K562 (cell line): ENCODE data around the gene HMGA1. TPM values are rescaled to one million over a fixed set of nuclear protein-coding genes. Genes with fewer than 3 reads are reported as not detected.
A peak's percentile ranks its signal among the peaks of the same experiment; 100 is the strongest.

ENCODE experiments used
- ATF3 ChIP-seq, 2 experiments: fragments of 450-650 bp in 1 of 2; sonication (generic) in 1 of 2; formaldehyde crosslinking in 1 of 2; IDR thresholded peaks in 1 of 2; conservative IDR thresholded peaks in 1 of 2; 2 replicates each; pipeline versions ENCODE4 v1.6.1 to v1.8.1; 2016 to 2023; ENCODE audit warnings: mild to moderate bottlenecking in 2 of 2, moderate library complexity in 2 of 2, inconsistent platforms in 1 of 2, missing genetic modification reagents in 1 of 2
- CAMTA2 ChIP-seq: fragments of 250-450 bp; sonication (Bioruptor Pico); conservative IDR thresholded peaks from 2 replicates; pipeline ENCODE4 v1.5.1; 2022
- CBFA2T3 ChIP-seq: fragments of 450-650 bp; IDR thresholded peaks from 2 replicates; pipeline ENCODE4 v1.6.1; 2017
- CTCFL ChIP-seq: IDR thresholded peaks from 2 replicates; pipeline ENCODE4 v1.6.1; 2011; ENCODE audit warnings: borderline replicate concordance, low read depth, mild to moderate bottlenecking, moderate library complexity, low read length; ENCODE audit not compliant: insufficient read depth, poor library complexity, severe bottlenecking
- DIDO1 ChIP-seq: fragments of 450-650 bp; IDR thresholded peaks from 2 replicates; pipeline ENCODE4 v1.6.1; 2016; ENCODE audit warnings: low read depth, missing biosample characterization, missing genetic modification characterization
- HOXB6 ChIP-seq: fragments of 250-450 bp; sonication (Bioruptor Pico); IDR thresholded peaks from 2 replicates; pipeline ENCODE4 v1.5.1; 2022; ENCODE audit warnings: mild to moderate bottlenecking, borderline replicate concordance
- MXI1 ChIP-seq: IDR thresholded peaks from 2 replicates; pipeline ENCODE4 v1.6.1; 2011; ENCODE audit warnings: low read depth, mild to moderate bottlenecking, improper control_type of control experiment, low read length
- MYNN ChIP-seq, 2 experiments: sonication (generic); formaldehyde crosslinking in 1 of 2; IDR thresholded peaks; 2 replicates each; pipeline versions ENCODE4 v1.5.0 to v1.6.1; 2016 to 2020; ENCODE audit warnings: antibody characterized with exemption in 1 of 2, missing genetic modification reagents in 1 of 2
- NCOA1 ChIP-seq: fragments of 450-650 bp; IDR thresholded peaks from 2 replicates; pipeline ENCODE4 v1.6.1; 2016; ENCODE audit warnings: low read depth
- PML ChIP-seq: IDR thresholded peaks from 2 replicates; pipeline ENCODE4 v1.6.1; 2012; ENCODE audit warnings: low read length, inconsistent platforms
- RAD51 ChIP-seq: fragments of 450-650 bp; IDR thresholded peaks from 2 replicates; pipeline ENCODE4 v1.7.1; 2016; ENCODE audit warnings: low read depth, mild to moderate bottlenecking, borderline replicate concordance
- SIRT6 ChIP-seq: IDR thresholded peaks from one replicate; pipeline ENCODE4 v1.6.1; 2012; ENCODE audit warnings: low read depth, mild to moderate bottlenecking, control low read depth, inconsistent platforms, low read length, moderate library complexity
- STAT5B ChIP-seq: fragments of 250-450 bp; sonication (Bioruptor Pico); IDR thresholded peaks from 2 replicates; pipeline ENCODE4 v1.8.0; 2021; ENCODE audit warnings: mild to moderate bottlenecking, inconsistent platforms
- TAL1 ChIP-seq: fragments of 450-650 bp; IDR thresholded peaks from 2 replicates; pipeline ENCODE4 v1.6.1; 2016; ENCODE audit warnings: mild to moderate bottlenecking
- TARDBP ChIP-seq: fragments of 450-650 bp; IDR thresholded peaks from 2 replicates; pipeline ENCODE4 v1.6.1; 2016
- USF1 ChIP-seq: sonication (generic); formaldehyde crosslinking; IDR thresholded peaks from 2 replicates; pipeline ENCODE4 v1.9.0; 2022; ENCODE audit warnings: mild to moderate bottlenecking, missing genetic modification reagents
- ZBTB12 ChIP-seq: fragments of 250-450 bp; sonication (Bioruptor Pico); IDR thresholded peaks from 2 replicates; pipeline ENCODE4 v1.4.0; 2020
- ZBTB34 ChIP-seq: fragments of 250-450 bp; sonication (Bioruptor Pico); IDR thresholded peaks from 2 replicates; pipeline ENCODE4 v1.8.0; 2021; ENCODE audit warnings: mild to moderate bottlenecking, moderate library complexity
- ZKSCAN1 ChIP-seq: fragments of 150-350 bp; IDR thresholded peaks from 2 replicates; pipeline ENCODE4 v1.6.1; 2016; ENCODE audit warnings: low read depth, low read length
- ZNF717 ChIP-seq: fragments of 250-450 bp; sonication (Bioruptor Pico); IDR thresholded peaks from 2 replicates; pipeline ENCODE4 v1.5.0; 2021
- ZNF780A ChIP-seq: fragments of 250-450 bp; sonication (Bioruptor Pico); IDR thresholded peaks from 2 replicates; pipeline ENCODE4 v1.5.0; 2021; ENCODE audit warnings: mild to moderate bottlenecking
- polyA plus RNA-seq, 8 experiments: library from polyadenylated mRNA; depleted of rRNA in 4 of 8; stranded (reverse) in 5 of 8; unstranded in 3 of 8; fragments of >200 nt; fragmentation: Nextera tagmentation in 2 of 8; fragmentation: Illumina TruSeq in 1 of 8; extraction: Ambion mirVana in 2 of 8; extraction: Trizol in 1 of 8; gene quantifications; 2 replicates each; pipeline versions ENCODE4 v1.2.1 to v1.2.3, GENCODE V29; 2011 to 2014; ENCODE audit warnings: inconsistent platforms in 1 of 8, missing spikeins in 1 of 8
- total RNA-seq, 7 experiments: library from RNA; depleted of rRNA in 6 of 7; stranded (reverse); fragments of >200 nt in 6 of 7; fragmentation: Illumina TruSeq in 2 of 7; extraction: Trizol in 2 of 7; gene quantifications; 2 replicates each; pipeline versions ENCODE4 v1.2.1 to v1.2.3, GENCODE V29; 2011 to 2021; ENCODE audit warnings: low replicate concordance in 1 of 7
- TF ChIP-seq, protein P1 (sequence below): sonication (generic); formaldehyde crosslinking; IDR thresholded peaks from 2 replicates; pipeline ENCODE4 v1.5.0; 2020; ENCODE audit warnings: missing genetic modification reagents

The HMGA1 gene
- total and polyA plus RNA-seq, 9 of the 15 experiments (the other 6 are each of a cell fraction or from before 2014, with no cell fraction given): 27.8 to 1,947 (median 594) TPM

DNA sequence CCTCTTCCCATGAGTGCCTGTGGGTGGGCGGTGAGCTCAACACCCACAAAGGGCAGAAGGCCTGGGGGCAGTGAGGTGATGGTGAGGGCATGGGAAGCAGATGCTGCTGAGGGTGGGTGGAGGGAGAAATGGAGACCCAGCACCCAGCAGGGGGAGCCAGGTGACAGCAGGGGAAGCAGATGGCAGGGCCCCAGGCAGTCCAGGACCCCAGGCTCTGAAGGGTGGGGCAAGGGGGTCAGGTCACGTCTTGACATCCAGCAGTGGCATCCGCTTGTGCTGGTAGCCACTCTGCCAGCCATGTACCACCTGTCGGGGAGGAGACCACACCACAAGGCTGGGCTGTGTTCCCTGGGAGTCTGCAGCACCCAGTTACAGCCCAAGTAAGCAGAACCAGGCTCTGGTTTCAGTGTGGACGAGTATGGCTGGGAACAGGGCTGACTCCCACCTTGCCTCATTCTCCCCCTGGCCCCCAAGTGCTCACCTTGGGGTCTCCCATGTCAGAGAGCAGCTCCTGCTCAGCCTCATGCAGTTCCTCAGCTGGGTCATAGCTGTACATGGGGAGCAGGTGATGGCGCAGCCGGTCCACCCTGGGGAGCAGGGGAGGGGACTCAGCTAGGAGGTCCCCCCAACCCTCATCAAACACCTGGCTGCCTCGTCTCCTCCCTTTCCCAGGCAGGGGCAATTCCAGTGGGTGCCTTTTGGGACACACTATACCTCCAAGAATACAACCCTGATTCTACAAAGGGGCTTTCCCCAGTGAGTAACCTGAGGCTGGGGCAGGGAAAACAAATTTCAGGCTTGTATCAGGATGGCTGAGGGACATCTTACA, 10.1 kb downstream of the HMGA1 start (continued):
- TF ChIP-seq CTCFL (peak; percentile 94), SIRT6 (peak; percentile 91), CBFA2T3 (no peak), HOXB6 (CRISPR knock-in tag) (no peak), ZNF780A (no peak), CAMTA2 (CRISPR knock-in tag) (peak; percentile 91; the same call in 1 of the 2 replicates), ZBTB34 (CRISPR knock-in tag) (no peak), STAT5B (no peak), ATF3 (IDR thresholded peaks at IDR 0.05) (no peak), ATF3 (CRISPR knock-in tag; conservative IDR thresholded peaks at IDR 0.05) (no peak), TAL1 (no peak), MYNN (IDR thresholded peaks at IDR 0.05) (peak; percentile 95), MYNN (CRISPR knock-in tag; IDR thresholded peaks at IDR 0.05) (no peak), DIDO1 (tag) (no peak), ZBTB12 (CRISPR knock-in tag) (no peak), PML (peak; percentile 44), NCOA1 (no peak), RAD51 (no peak), ZNF717 (CRISPR knock-in tag) (peak; percentile 76; the same call in 1 of the 2 replicates), TARDBP (no peak), USF1 (no peak), ZKSCAN1 (no peak), MXI1 (no peak)
- TF ChIP-seq, protein P1, sequence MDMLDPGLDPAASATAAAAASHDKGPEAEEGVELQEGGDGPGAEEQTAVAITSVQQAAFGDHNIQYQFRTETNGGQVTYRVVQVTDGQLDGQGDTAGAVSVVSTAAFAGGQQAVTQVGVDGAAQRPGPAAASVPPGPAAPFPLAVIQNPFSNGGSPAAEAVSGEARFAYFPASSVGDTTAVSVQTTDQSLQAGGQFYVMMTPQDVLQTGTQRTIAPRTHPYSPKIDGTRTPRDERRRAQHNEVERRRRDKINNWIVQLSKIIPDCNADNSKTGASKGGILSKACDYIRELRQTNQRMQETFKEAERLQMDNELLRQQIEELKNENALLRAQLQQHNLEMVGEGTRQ: no peak
